Smooth muscle cell (in vitro differentiated cells): ENCODE data around the gene ITGB3. TPM values are rescaled to one million over a fixed set of nuclear protein-coding genes. Genes with fewer than 3 reads are reported as not detected.

Experiments
- DNase-seq: peaks from one replicate; lab custom pipeline; 2025; ENCODE audit not compliant: unreplicated experiment; lab: John Stamatoyannopoulos, UW
- H2AFZ ChIP-seq: fragments of 200-600 bp; sonication (generic); 2 replicates; pipeline ENCODE4 v1.6.0; 2016; ENCODE audit warnings: antibody characterized with exemption, low read depth, mild to moderate bottlenecking
- H3F3A ChIP-seq: fragments of 200-600 bp; sonication (generic); 2 replicates; pipeline ENCODE4 v1.6.0; 2017; ENCODE audit warnings: antibody characterized with exemption, low read depth
- H3K27ac ChIP-seq: fragments of 200-600 bp; sonication (generic); 2 replicates; pipeline ENCODE4 v1.5.1; 2016; ENCODE audit warnings: low read depth, mild to moderate bottlenecking
- H3K27me3 ChIP-seq: fragments of 200-600 bp; sonication (generic); 2 replicates; pipeline ENCODE4 v1.6.1; 2016; ENCODE audit warnings: low read depth, mild to moderate bottlenecking
- H3K36me3 ChIP-seq: fragments of 200-600 bp; sonication (generic); 2 replicates; pipeline ENCODE4 v1.5.1; 2016; ENCODE audit warnings: low read depth
- H3K4me1 ChIP-seq: fragments of 200-600 bp; sonication (generic); 2 replicates; pipeline ENCODE4 v1.5.1; 2016; ENCODE audit warnings: low read depth
- H3K4me2 ChIP-seq: fragments of 200-600 bp; sonication (generic); 2 replicates; pipeline ENCODE4 v1.6.0; 2016; ENCODE audit warnings: mild to moderate bottlenecking
- H3K4me3 ChIP-seq: fragments of 200-600 bp; sonication (generic); 2 replicates; pipeline ENCODE4 v1.5.1; 2016; ENCODE audit warnings: mild to moderate bottlenecking
- H3K79me2 ChIP-seq: fragments of 200-600 bp; sonication (generic); 2 replicates; pipeline ENCODE4 v1.6.0; 2016; ENCODE audit warnings: low read depth, mild to moderate bottlenecking
- H3K9ac ChIP-seq: fragments of 200-600 bp; sonication (generic); 2 replicates; pipeline ENCODE4 v1.6.0; 2016; ENCODE audit warnings: low read depth
- H3K9me3 ChIP-seq: fragments of 200-600 bp; sonication (generic); replicated peaks from 2 replicates; pipeline ENCODE4 v1.5.1; 2016; ENCODE audit warnings: low read depth
- H4K20me1 ChIP-seq: fragments of 200-600 bp; sonication (generic); 2 replicates; pipeline ENCODE4 v1.6.0; 2016; ENCODE audit warnings: low read depth
- CTCF ChIP-seq: fragments of 200-600 bp; sonication (generic); IDR thresholded peaks from 2 replicates; pipeline ENCODE4 v1.5.1; 2017; ENCODE audit warnings: borderline replicate concordance, mild to moderate bottlenecking, antibody characterized with exemption; ENCODE audit not compliant: insufficient read depth, poor library complexity, severe bottlenecking
- WGBS: methylation state at CpG from one replicate; pipeline ENCODE4 v1.1.7; 2016; ENCODE audit warnings: low lambda C conversion rate; 5-methylcytosine and 5-hydroxymethylcytosine counted together
- polyA plus RNA-seq: library from polyadenylated mRNA; unstranded; fragments of >200 nt; fragmentation: Nextera tagmentation; extraction: Ambion mirVana; gene quantifications from 2 replicates; pipeline ENCODE4 v1.2.1, GENCODE V29; 2016
- total RNA-seq: library from RNA; depleted of rRNA; stranded (reverse); fragments of >200 nt; gene quantifications from 2 replicates; pipeline ENCODE4 v1.2.3, GENCODE V29; 2014

Gene ITGB3
- total and polyA plus RNA-seq, 2 experiments from 2014 or later: 3.9 to 7.9 TPM

GRCh38 chr17:47298712-47299111, 45.1 kb downstream of the ITGB3 start:
- TF ChIP-seq CTCF: no peak
- WGBS: 91% methylated on average over 6 of the region's 6 CpGs

GRCh38 chr17:47299239-47299910, 45.7 kb downstream of the ITGB3 start:
- no peak for TF ChIP-seq CTCF
- H3K36me3 ChIP-seq: peaks cover 12% of the 10 kb centered on the region
- H3K9me3 ChIP-seq: no peaks in the 10 kb centered on the region
- H3K4me1 ChIP-seq: peaks cover 9% of the 10 kb centered on the region
- H3K4me2 ChIP-seq: no peak overlapping the region
- no peak overlapping the region for H3K4me3 ChIP-seq
- H3F3A ChIP-seq: no peaks in the 10 kb centered on the region
- WGBS: 92% methylated on average over 13 of the region's 13 CpGs
- no peak overlapping the region for H3K9ac ChIP-seq
- DNase-seq: no peak
- no peaks in the 10 kb centered on the region for H4K20me1 ChIP-seq
- no peaks in the 10 kb centered on the region for H3K27me3 ChIP-seq
- no peak overlapping the region for H2AFZ ChIP-seq
- H3K79me2 ChIP-seq: no peaks in the 10 kb centered on the region
- H3K27ac ChIP-seq: no peak overlapping the region

More at GRCh38 chr17:47298712-47299111, 45.1 kb downstream of the ITGB3 start:
- Histone ChIP-seq H3K79me2 (no peaks in the 10 kb centered on the region), H3K9ac (no peak overlapping the region), H3K36me3 (peaks cover 12% of the 10 kb centered on the region), H3K4me1 (peaks cover 9% of the 10 kb centered on the region), H3K4me3 (no peak overlapping the region), H3K27ac (no peak overlapping the region), H3K9me3 (no peaks in the 10 kb centered on the region), H3K4me2 (no peak overlapping the region), H4K20me1 (no peaks in the 10 kb centered on the region), H3F3A (no peaks in the 10 kb centered on the region), H2AFZ (no peak overlapping the region), H3K27me3 (no peaks in the 10 kb centered on the region)
- DNase-seq: no peak

GRCh38 chr17:47300718-47301117, 47.1 kb downstream of the ITGB3 start:
- no peak overlapping the region for H2AFZ ChIP-seq
- H3K9ac ChIP-seq: no peak overlapping the region
- no peaks in the 10 kb centered on the region for H4K20me1 ChIP-seq
- no peaks in the 10 kb centered on the region for H3K9me3 ChIP-seq
- DNase-seq: no peak
- H3K27me3 ChIP-seq: no peaks in the 10 kb centered on the region
- no peaks in the 10 kb centered on the region for H3K79me2 ChIP-seq
- H3F3A ChIP-seq: no peaks in the 10 kb centered on the region
- peaks cover 12% of the 10 kb centered on the region for H3K36me3 ChIP-seq
- H3K4me1 ChIP-seq: peaks cover 6% of the 10 kb centered on the region
- no peak for TF ChIP-seq CTCF
- H3K27ac ChIP-seq: no peak overlapping the region
- WGBS: 90% methylated on average over 1 of the region's 1 CpG
- H3K4me2 ChIP-seq: no peak overlapping the region
- no peak overlapping the region for H3K4me3 ChIP-seq

GRCh38 chr17:47301161-47301560, 47.5 kb downstream of the ITGB3 start:
- Histone ChIP-seq H2AFZ (no peak overlapping the region), H3K9me3 (no peaks in the 10 kb centered on the region), H3K4me2 (no peak overlapping the region), H3K27me3 (no peaks in the 10 kb centered on the region), H3K36me3 (peaks cover 12% of the 10 kb centered on the region), H3K79me2 (no peaks in the 10 kb centered on the region), H3K27ac (no peak overlapping the region), H3K4me1 (peaks cover 5% of the 10 kb centered on the region), H3K4me3 (no peak overlapping the region), H3K9ac (no peak overlapping the region), H3F3A (no peaks in the 10 kb centered on the region), H4K20me1 (no peaks in the 10 kb centered on the region)
- no peak for DNase-seq
- WGBS: 76% methylated on average over 3 of the region's 3 CpGs
- TF ChIP-seq CTCF: no peak
